H1 (cell line): ENCODE data around the gene IGSF1. TPM values are rescaled to one million over a fixed set of nuclear protein-coding genes. Genes with fewer than 3 reads are reported as not detected.

Experiments
- CTCF ChIA-PET: fragments of 300-600 bp; sonication (Branson Sonifier 250); formaldehyde crosslinking; loops from one replicate; lab custom pipeline; 2021; ENCODE audit not compliant: partially characterized antibody; lab: Charles Lee
- POLR2A ChIA-PET: fragments of 300-600 bp; sonication (Branson Sonifier 250); formaldehyde crosslinking; loops from one replicate; lab custom pipeline; 2021; ENCODE audit warnings: inconsistent platforms; ENCODE audit not compliant: partially characterized antibody; lab: Charles Lee
- DNase-seq, 2 experiments: peaks; one replicate each; pipeline versions ENCODE4 v3.0.0 to v3.0.0-alpha.2; 2010 to 2022; ENCODE audit warnings: low spot score in 2 of 2, low read depth in 1 of 2, mixed read lengths in 1 of 2
- FAIRE-seq: peaks from 2 replicates; lab custom pipeline; 2011; peaks lifted over from hg19 to GRCh38; lab: Jason Lieb, UNC
- H2AFZ ChIP-seq: 2 replicates; pipeline ENCODE4 v1.8.1; 2012; ENCODE audit warnings: low read length, inconsistent platforms
- H2AK5ac ChIP-seq: 2 replicates; pipeline ENCODE4 v1.6.1; 2013; ENCODE audit warnings: low read depth, low read length
- H2BK120ac ChIP-seq: replicated peaks from 2 replicates; pipeline ENCODE3; 2013; ENCODE audit warnings: low read depth, low read length, inconsistent platforms
- H2BK12ac ChIP-seq: 2 replicates; pipeline ENCODE4 v1.6.1; 2013; ENCODE audit warnings: low read depth, low read length
- H2BK15ac ChIP-seq: 2 replicates; pipeline ENCODE4 v1.6.1; 2013; ENCODE audit warnings: low read length
- H2BK20ac ChIP-seq: 2 replicates; pipeline ENCODE4 v1.6.1; 2013; ENCODE audit warnings: low read length
- H2BK5ac ChIP-seq: 2 replicates; pipeline ENCODE4 v1.6.1; 2013; ENCODE audit warnings: low read depth, low read length
- H3K14ac ChIP-seq: 2 replicates; pipeline ENCODE4 v1.6.1; 2013; ENCODE audit warnings: inconsistent platforms; ENCODE audit not compliant: insufficient read length
- H3K18ac ChIP-seq: 2 replicates; pipeline ENCODE4 v1.6.1; 2013; ENCODE audit warnings: low read length; ENCODE audit errors: extremely low read depth
- H3K23ac ChIP-seq: 2 replicates; pipeline ENCODE4 v1.6.1; 2013; ENCODE audit warnings: inconsistent platforms; ENCODE audit not compliant: insufficient read length
- H3K23me2 ChIP-seq: 2 replicates; pipeline ENCODE4 v1.6.1; 2013; ENCODE audit warnings: low read depth, low read length
- H3K27ac ChIP-seq: 2 replicates; pipeline ENCODE4 v1.6.1; 2011; ENCODE audit warnings: low read depth, low read length, inconsistent platforms
- H3K27me3 ChIP-seq, 4 experiments: replicated peaks in 1 of 4; 1 replicate in 1 of 4; 2 replicates in 3 of 4; pipeline versions ENCODE4 v1.6.1 to v1.8.1; 2011 to 2013; ENCODE audit warnings: low read length in 3 of 4, mild to moderate bottlenecking in 3 of 4, inconsistent platforms in 2 of 4, mixed read lengths in 2 of 4, moderate library complexity in 1 of 4; ENCODE audit not compliant: control insufficient read depth in 3 of 4, insufficient read depth in 3 of 4; ENCODE audit errors: extremely low read depth in 1 of 4
- H3K36me3 ChIP-seq, 4 experiments: 2 replicates each; pipeline versions ENCODE4 v1.6.1 to v1.8.1; 2011 to 2013; ENCODE audit warnings: mild to moderate bottlenecking in 4 of 4, low read length in 3 of 4, moderate library complexity in 2 of 4, control low read depth in 1 of 4, inconsistent platforms in 1 of 4; ENCODE audit not compliant: insufficient read depth in 4 of 4, control insufficient read depth in 2 of 4
- H3K4ac ChIP-seq: replicated peaks from 2 replicates; pipeline ENCODE3; 2013; ENCODE audit warnings: low read length, low read depth, mixed read lengths, inconsistent platforms; ENCODE audit not compliant: insufficient read length
- H3K4me1 ChIP-seq, 4 experiments: replicated peaks in 1 of 4; 1 replicate in 1 of 4; 2 replicates in 3 of 4; pipeline versions ENCODE4 v1.6.1 to v1.8.1; 2011 to 2013; ENCODE audit warnings: low read length in 3 of 4, inconsistent platforms in 2 of 4, mixed read lengths in 1 of 4; ENCODE audit not compliant: insufficient read depth in 4 of 4, control insufficient read depth in 3 of 4
- H3K4me2 ChIP-seq, 2 experiments: 2 replicates each; pipeline versions ENCODE4 v1.6.1 to v1.8.1; 2011 to 2013; ENCODE audit warnings: low read depth in 2 of 2, low read length in 2 of 2, control low read depth in 1 of 2, inconsistent platforms in 1 of 2, mild to moderate bottlenecking in 1 of 2; ENCODE audit not compliant: insufficient read depth in 1 of 2
- H3K4me3 ChIP-seq, 4 experiments: fragments of 200-600, 300-600 bp in 1 of 4; sonication (generic), shearing (Covaris generic), sonication (Bioruptor Twin) in 1 of 4; 2 replicates each; pipeline versions ENCODE4 v1.5.1 to v1.8.1; 2011 to 2016; ENCODE audit warnings: low read length in 4 of 4, low read depth in 3 of 4, control low read depth in 2 of 4, inconsistent platforms in 2 of 4, mild to moderate bottlenecking in 2 of 4, mixed read lengths in 1 of 4, moderate library complexity in 1 of 4; ENCODE audit not compliant: insufficient read depth in 2 of 4; ENCODE audit errors: extremely low read depth in 1 of 4
- H3K56ac ChIP-seq: replicated peaks from 2 replicates; pipeline ENCODE3; 2013; ENCODE audit warnings: low read depth, mild to moderate bottlenecking, mixed read lengths, low read length, inconsistent platforms; ENCODE audit not compliant: insufficient read length
- H3K79me1 ChIP-seq: 2 replicates; pipeline ENCODE4 v1.6.1; 2013; ENCODE audit warnings: low read depth, low read length, control low read depth
- H3K79me2 ChIP-seq, 2 experiments: 2 replicates each; pipeline versions ENCODE4 v1.6.1 to v1.8.1; 2012 to 2013; ENCODE audit warnings: low read length in 2 of 2, mild to moderate bottlenecking in 2 of 2, inconsistent platforms in 1 of 2; ENCODE audit not compliant: insufficient read depth in 2 of 2, control insufficient read depth in 1 of 2
- H3K9ac ChIP-seq, 4 experiments: replicated peaks in 1 of 4; 1 replicate in 1 of 4; 2 replicates in 3 of 4; pipeline versions ENCODE4 v1.6.1 to v1.8.1; 2011 to 2013; ENCODE audit warnings: low read depth in 3 of 4, low read length in 3 of 4, control low read depth in 2 of 4, mild to moderate bottlenecking in 2 of 4, moderate library complexity in 2 of 4, inconsistent platforms in 1 of 4; ENCODE audit errors: extremely low read depth in 1 of 4
- H3K9me3 ChIP-seq, 2 experiments: 2 replicates each; pipeline versions ENCODE4 v1.6.1 to v1.8.1; 2012 to 2013; ENCODE audit warnings: mild to moderate bottlenecking in 2 of 2, moderate library complexity in 2 of 2, control low read depth in 1 of 2, inconsistent platforms in 1 of 2, low read depth in 1 of 2, low read length in 1 of 2, mixed read lengths in 1 of 2; ENCODE audit not compliant: insufficient read depth in 2 of 2
- H4K20me1 ChIP-seq, 2 experiments: replicated peaks in 1 of 2; 2 replicates each; pipeline versions ENCODE3 to v1.8.1; 2011 to 2013; ENCODE audit warnings: inconsistent platforms in 2 of 2, low read length in 2 of 2, mild to moderate bottlenecking in 1 of 2; ENCODE audit not compliant: insufficient read depth in 2 of 2, control insufficient read depth in 1 of 2
- H4K5ac ChIP-seq: 2 replicates; pipeline ENCODE4 v1.6.1; 2013; ENCODE audit warnings: low read length, low read depth, mixed read lengths, inconsistent platforms; ENCODE audit not compliant: insufficient read length
- H4K8ac ChIP-seq: 2 replicates; pipeline ENCODE4 v1.8.0; 2013; ENCODE audit warnings: mild to moderate bottlenecking, moderate library complexity, low read length, inconsistent platforms; ENCODE audit not compliant: insufficient read depth; ENCODE audit errors: extremely low read depth
- H4K91ac ChIP-seq: replicated peaks from 2 replicates; pipeline ENCODE3; 2013; ENCODE audit warnings: low read length, mixed read lengths, inconsistent platforms; ENCODE audit not compliant: insufficient read length
- CBX8 ChIP-seq: fragments of 300-800, 300-1000 bp; sonication (generic); IDR thresholded peaks from 2 replicates; pipeline ENCODE4 v1.7.1; 2016; ENCODE audit warnings: low read depth, low read length, borderline replicate concordance
- CEBPB ChIP-seq: IDR thresholded peaks from 2 replicates; pipeline ENCODE4 v1.6.1; 2012; ENCODE audit warnings: low read depth, low read length
- EZH2 ChIP-seq: fragments of 200-600 bp; sonication (generic); IDR thresholded peaks from 2 replicates; pipeline ENCODE4 v1.7.1; 2012; ENCODE audit warnings: low read depth, mild to moderate bottlenecking, moderate library complexity, low read length, inconsistent platforms; ENCODE audit not compliant: severe bottlenecking
- JUND ChIP-seq: IDR thresholded peaks from 2 replicates; pipeline ENCODE4 v1.6.1; 2011; ENCODE audit warnings: mild to moderate bottlenecking, improper control_type of control experiment, low read length
- NANOG ChIP-seq: IDR thresholded peaks from 2 replicates; pipeline ENCODE4 v1.6.1; 2011; ENCODE audit warnings: low read length, low read depth, mild to moderate bottlenecking, inconsistent platforms; ENCODE audit not compliant: insufficient read depth, poor library complexity, severe bottlenecking
- SP1 ChIP-seq: IDR thresholded peaks from 2 replicates; pipeline ENCODE4 v1.6.1; 2011; ENCODE audit warnings: low read depth, low read length
- TAF1 ChIP-seq: IDR thresholded peaks from 2 replicates; pipeline ENCODE4 v1.6.1; 2011; ENCODE audit warnings: mild to moderate bottlenecking, low read depth, low read length
- TAF7 ChIP-seq: optimal IDR thresholded peaks from 2 replicates; pipeline ENCODE3; 2011; ENCODE audit warnings: low read depth, mild to moderate bottlenecking, inconsistent platforms, low read length, moderate library complexity, borderline replicate concordance
- TBP ChIP-seq: IDR thresholded peaks from 2 replicates; pipeline ENCODE4 v1.6.1; 2011; ENCODE audit warnings: low read depth, low read length, improper control_type of control experiment
- ZNF274 ChIP-seq: IDR thresholded peaks from 2 replicates; pipeline ENCODE4 v1.7.0; 2012; ENCODE audit warnings: low read length, borderline replicate concordance; ENCODE audit errors: extremely low read depth
- WGBS, 2 experiments: shearing (Covaris generic) in 1 of 2; methylation state at CpG; one replicate each; pipeline versions ENCODE4 v1.1.6 to v1.1.7; 2013 to 2015; ENCODE audit warnings: low lambda C conversion rate in 2 of 2, mixed read lengths in 2 of 2, inconsistent platforms in 1 of 2, low coverage in 1 of 2, missing lambda C conversion rate in 1 of 2; ENCODE audit not compliant: insufficient replicate concordance in 2 of 2, insufficient coverage in 1 of 2, insufficient read length in 1 of 2; ENCODE audit errors: extremely low coverage in 1 of 2, missing lambda C conversion rate in 1 of 2; 5-methylcytosine and 5-hydroxymethylcytosine counted together
- polyA plus RNA-seq, 7 experiments: library from polyadenylated mRNA; depleted of rRNA in 3 of 7; stranded (reverse) in 5 of 7; unstranded in 2 of 7; fragments of >200 nt in 5 of 7; fragments of 200-250 nt in 2 of 7; gene quantifications; 1 replicate in 5 of 7; 2 replicates in 1 of 7; 4 replicates in 1 of 7; pipeline versions ENCODE4 v1.2.1 to v1.2.3, GENCODE V29; 2011 to 2013; ENCODE audit warnings: missing spikeins in 2 of 7, mixed read lengths in 2 of 7
- total RNA-seq: library from RNA; stranded (reverse); fragmentation: NEBNext Ultra II Directional; extraction: Animal tissue kit (Norgen Biotek cat#: 25700); gene quantifications from 2 replicates; pipeline ENCODE4 v1.2.1, GENCODE V29; 2021
- TF ChIP-seq, protein P1 (sequence below), 3 experiments: IDR thresholded peaks; 1 replicate in 2 of 3; 2 replicates in 1 of 3; pipeline versions ENCODE4 v1.5.1 to v1.6.1; 2011; ENCODE audit warnings: low read length in 3 of 3, mild to moderate bottlenecking in 3 of 3, inconsistent platforms in 2 of 3, low read depth in 1 of 3, moderate library complexity in 1 of 3; ENCODE audit not compliant: insufficient read depth in 1 of 3; ENCODE audit errors: control extremely low read depth in 1 of 3

Gene IGSF1
- total and polyA plus RNA-seq, 2 of the 8 experiments (the other 6 are each of a cell fraction or from before 2014, with no cell fraction given): 23.1 to 39.9 TPM

DNA sequence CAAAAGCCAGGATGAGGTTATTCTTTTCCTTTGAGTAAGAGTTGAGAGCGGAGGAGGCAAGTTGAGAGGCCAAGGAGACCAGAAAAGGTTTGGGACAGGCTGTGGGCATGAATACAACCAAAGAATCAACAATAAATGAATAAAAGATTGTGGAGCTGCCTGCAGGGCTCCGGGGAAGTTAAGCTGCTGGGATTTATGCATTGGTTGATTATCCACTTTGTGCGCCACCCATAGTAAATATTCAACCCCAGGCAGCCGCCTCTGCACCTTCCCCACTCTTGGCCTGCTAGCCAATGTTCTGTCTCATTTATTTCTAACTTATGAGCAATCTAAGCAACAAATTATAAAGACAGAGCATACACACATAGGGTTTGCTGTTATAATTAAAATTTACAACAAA, 28.2 kb upstream of the IGSF1 start:
- no peak for DNase-seq
- no peak overlapping the region for H3K56ac ChIP-seq
- no peak overlapping the region for H2BK5ac ChIP-seq
- H2AK5ac ChIP-seq: no peak overlapping the region
- no peak overlapping the region for H3K27ac ChIP-seq
- no peaks in the 10 kb centered on the region; the same call in 1 of the 2 replicates for H3K23me2 ChIP-seq
- no peak overlapping the region for H2AFZ ChIP-seq
- no peak overlapping the region for H3K4ac ChIP-seq
- POLR2A ChIA-PET: no interaction called here
- no peaks in the 10 kb centered on the region for H3K9me3 ChIP-seq
- no peaks in the 10 kb centered on the region for H3K4me1 ChIP-seq
- H4K91ac ChIP-seq: no peak overlapping the region
- H4K20me1 ChIP-seq: no peaks in the 10 kb centered on the region
- no peak overlapping the region for H4K5ac ChIP-seq
- no peak for FAIRE-seq
- 94% methylated on average over 4 of the region's 4 CpGs; no CpG with 5 or more reads in 1 of the 2 experiments for WGBS, 2 experiments
- no peak overlapping the region for H3K14ac ChIP-seq
- no peak overlapping the region for H2BK15ac ChIP-seq
- H3K18ac ChIP-seq: no peak overlapping the region
- no peak overlapping the region for H2BK20ac ChIP-seq
- no peak overlapping the region for H4K8ac ChIP-seq
- H3K23ac ChIP-seq: no peak overlapping the region
- H3K27me3 ChIP-seq: no peaks in the 10 kb centered on the region
- no peaks in the 10 kb centered on the region for H3K36me3 ChIP-seq
- H3K4me2 ChIP-seq: no peak overlapping the region
- H3K4me3 ChIP-seq: no peak overlapping the region
- H3K9ac ChIP-seq: no peak overlapping the region
- no peak overlapping the region for H2BK12ac ChIP-seq
- CTCF ChIA-PET: interaction anchor here (0.6 to 1.0 kb wide), 2 partner anchors 17 to 265 kb away, joined by 3 read pairs; no protein-coding TSS in a partner anchor
- H3K79me1 ChIP-seq: no peaks in the 10 kb centered on the region
- H2BK120ac ChIP-seq: no peak overlapping the region
- no peaks in the 10 kb centered on the region for H3K79me2 ChIP-seq
- no peak for TF ChIP-seq NANOG
- no peak for TF ChIP-seq JUND
- TF ChIP-seq, protein P1, sequence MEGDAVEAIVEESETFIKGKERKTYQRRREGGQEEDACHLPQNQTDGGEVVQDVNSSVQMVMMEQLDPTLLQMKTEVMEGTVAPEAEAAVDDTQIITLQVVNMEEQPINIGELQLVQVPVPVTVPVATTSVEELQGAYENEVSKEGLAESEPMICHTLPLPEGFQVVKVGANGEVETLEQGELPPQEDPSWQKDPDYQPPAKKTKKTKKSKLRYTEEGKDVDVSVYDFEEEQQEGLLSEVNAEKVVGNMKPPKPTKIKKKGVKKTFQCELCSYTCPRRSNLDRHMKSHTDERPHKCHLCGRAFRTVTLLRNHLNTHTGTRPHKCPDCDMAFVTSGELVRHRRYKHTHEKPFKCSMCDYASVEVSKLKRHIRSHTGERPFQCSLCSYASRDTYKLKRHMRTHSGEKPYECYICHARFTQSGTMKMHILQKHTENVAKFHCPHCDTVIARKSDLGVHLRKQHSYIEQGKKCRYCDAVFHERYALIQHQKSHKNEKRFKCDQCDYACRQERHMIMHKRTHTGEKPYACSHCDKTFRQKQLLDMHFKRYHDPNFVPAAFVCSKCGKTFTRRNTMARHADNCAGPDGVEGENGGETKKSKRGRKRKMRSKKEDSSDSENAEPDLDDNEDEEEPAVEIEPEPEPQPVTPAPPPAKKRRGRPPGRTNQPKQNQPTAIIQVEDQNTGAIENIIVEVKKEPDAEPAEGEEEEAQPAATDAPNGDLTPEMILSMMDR (IDR thresholded peaks at IDR 0.05; ENCODE audit: control extremely low read depth in 1 of 3, insufficient read depth in 1 of 3, low read depth in 1 of 3, low read length in 3 of 3): no peak
- TF ChIP-seq CBX8: no peak
- no peak for TF ChIP-seq TAF1
- no peak for TF ChIP-seq ZNF274
- no peak for TF ChIP-seq TAF7
- no peak for TF ChIP-seq EZH2
- no peak for TF ChIP-seq TBP
- TF ChIP-seq CEBPB: no peak
- no peak for TF ChIP-seq SP1
